Measurements from ENCODE around the gene SULT6B1. TPM values are rescaled to one million over a fixed set of nuclear protein-coding genes. Genes with fewer than 3 reads are reported as not detected.
"Not testable (repeated sequence)": the region's sequence is repeated elsewhere in the genome, so short reads cannot be mapped to it uniquely, and the experiment has no call there.

SULT6B1 gene
- total RNA-seq, 1 donor from 2014 or later = not detected

- H3K27ac Mint-ChIP-seq; intact Hi-C loops (cut with micrococcal nuclease); H3K4me3 Mint-ChIP-seq; DNase-seq; H3K27me3 Mint-ChIP-seq: not testable (repeated sequence)
- Mint-ChIP-seq H3K4me1 (peaks cover 20% of the 10 kb centered on the region), H3K36me3 (ENCODE audit: low read depth) (peaks cover 93% of the 10 kb centered on the region), H3K9me3 (peaks cover 46% of the 10 kb centered on the region)
Observed at GRCh38 chr2:37206760-37207159, 18.3 kb upstream of the SULT6B1 start.

- no peak for DNase-seq
- Mint-ChIP-seq H3K9me3 (peaks cover 46% of the 10 kb centered on the region), H3K4me1 (peaks cover 24% of the 10 kb centered on the region)
Observed at GRCh38 chr2:37205689-37206341, 17.3 kb upstream of the SULT6B1 start.

GRCh38 chr2:37205071-37205661 lies 16.7 kb upstream of the SULT6B1 start:
- DNase-seq; intact Hi-C loops (cut with micrococcal nuclease); H3K27ac Mint-ChIP-seq; H3K4me3 Mint-ChIP-seq; H3K27me3 Mint-ChIP-seq: not testable (repeated sequence)
- peaks cover 88% of the 10 kb centered on the region for H3K36me3 Mint-ChIP-seq (ENCODE audit: low read depth)
- H3K9me3 Mint-ChIP-seq = peaks cover 46% of the 10 kb centered on the region
- peaks cover 28% of the 10 kb centered on the region for H3K4me1 Mint-ChIP-seq

More at GRCh38 chr2:37205689-37206341, 17.3 kb upstream of the SULT6B1 start:
- Mint-ChIP-seq H3K27me3 (no peaks in the 10 kb centered on the region), H3K36me3 (ENCODE audit: low read depth) (peaks cover 91% of the 10 kb centered on the region), H3K4me3 (no peak overlapping the region), H3K27ac (no peak overlapping the region)
- intact Hi-C loops (cut with micrococcal nuclease) = no loop called here

DNA sequence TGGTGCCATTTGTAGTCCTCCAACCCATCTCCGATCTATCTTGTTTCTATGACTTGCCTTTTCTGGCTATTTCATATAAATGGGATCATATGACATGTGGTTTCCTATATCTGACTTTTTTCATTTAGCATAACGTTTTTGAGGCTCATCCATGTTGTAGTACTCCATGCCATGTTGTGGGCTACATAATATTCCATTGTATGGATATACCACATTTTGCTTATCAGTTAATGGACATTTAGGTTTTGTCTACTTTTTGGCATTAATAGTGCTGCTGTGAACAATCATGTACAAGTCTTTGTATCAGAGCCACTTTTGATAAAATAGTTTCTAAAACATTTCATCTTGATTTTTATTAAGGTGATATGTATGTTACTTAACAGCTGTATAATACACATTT lies 15.2 kb upstream of the SULT6B1 start:
- Mint-ChIP-seq H3K36me3 (ENCODE audit: low read depth) (peaks cover 80% of the 10 kb centered on the region), H3K4me1 (peaks cover 30% of the 10 kb centered on the region), H3K27me3 (no peaks in the 10 kb centered on the region), H3K9me3 (peaks cover 35% of the 10 kb centered on the region), H3K4me3 (no peak overlapping the region), H3K27ac (no peak overlapping the region)
- intact Hi-C loops (cut with micrococcal nuclease) = no loop called here
- no peak for DNase-seq

DNA sequence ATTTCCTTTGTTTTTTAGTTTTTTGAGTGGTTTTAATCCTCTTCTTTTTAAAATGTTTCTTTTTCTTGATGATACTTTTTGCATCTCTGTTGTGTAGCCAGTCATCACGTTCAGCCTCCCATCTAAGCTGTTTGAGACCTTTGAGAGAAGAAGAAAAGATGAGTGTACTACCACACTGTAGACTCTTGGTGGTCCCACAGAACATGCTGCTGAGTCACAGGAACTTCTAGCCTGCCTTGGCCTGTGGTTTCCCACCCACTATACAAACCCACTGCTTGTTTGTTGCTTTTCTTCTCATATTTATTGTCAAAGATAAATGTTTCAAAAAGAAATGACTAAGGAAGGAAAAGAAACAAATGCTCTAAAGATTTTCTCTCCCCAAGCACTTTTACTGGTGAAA lies 13.3 kb upstream of the SULT6B1 start:
- Mint-ChIP-seq H3K36me3 (ENCODE audit: low read depth) (peaks cover 63% of the 10 kb centered on the region), H3K27ac (peak overlapping the region; percentile 78)
- intact Hi-C loops (cut with micrococcal nuclease) = no loop called here

GRCh38 chr2:37201208-37201607 lies 12.7 kb upstream of the SULT6B1 start:
- intact Hi-C loops (cut with micrococcal nuclease) = no loop called here
- DNase-seq = no peak
- peaks cover 60% of the 10 kb centered on the region for H3K36me3 Mint-ChIP-seq (ENCODE audit: low read depth)
- H3K4me1 Mint-ChIP-seq = peaks cover 33% of the 10 kb centered on the region
- peaks cover 14% of the 10 kb centered on the region for H3K9me3 Mint-ChIP-seq
- H3K27me3 Mint-ChIP-seq = no peaks in the 10 kb centered on the region
- peak overlapping the region; percentile 53 for H3K27ac Mint-ChIP-seq
- no peak overlapping the region for H3K4me3 Mint-ChIP-seq

More for the DNA sequence above, 13.3 kb upstream of the SULT6B1 start:
- Mint-ChIP-seq H3K4me3 (peak overlapping the region; percentile 26), H3K4me1 (peaks cover 31% of the 10 kb centered on the region), H3K27me3 (no peaks in the 10 kb centered on the region), H3K9me3 (peaks cover 16% of the 10 kb centered on the region)
- no peak for DNase-seq

DNA sequence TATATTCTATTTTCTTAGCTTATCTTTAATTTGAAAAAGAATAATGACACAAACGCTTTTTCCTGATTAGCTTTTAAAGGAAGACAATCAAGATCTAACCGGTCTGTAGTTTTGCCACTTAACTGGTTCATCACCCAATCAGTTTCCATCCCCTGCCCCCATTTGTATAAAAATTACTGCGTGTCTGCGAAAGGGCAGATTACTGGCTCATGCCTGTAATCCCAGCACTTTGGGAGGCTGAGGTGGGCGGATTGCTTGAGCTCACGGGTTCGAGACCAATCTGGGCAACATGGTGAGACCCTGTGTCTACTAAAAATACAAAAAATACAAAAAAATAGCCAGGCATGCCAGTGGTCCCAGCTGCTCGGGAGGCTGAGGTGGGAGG lies 10.2 kb upstream of the SULT6B1 start:
- Mint-ChIP-seq H3K27ac (no peak overlapping the region), H3K36me3 (ENCODE audit: low read depth) (peaks cover 37% of the 10 kb centered on the region), H3K4me1 (peaks cover 27% of the 10 kb centered on the region), H3K27me3 (no peaks in the 10 kb centered on the region), H3K9me3 (peaks cover 3% of the 10 kb centered on the region), H3K4me3 (no peak overlapping the region)
- intact Hi-C loops (cut with micrococcal nuclease) = no loop called here
- no peak for DNase-seq

- intact Hi-C loops (cut with micrococcal nuclease) = loop anchor here (1.0 kb wide), 3 partner anchors 35 to 112 kb away; partner anchors contain the start of genes CEBPZ, GPATCH11, HEATR5B and NDUFAF7
Observed at GRCh38 chr2:37196320-37197195, 8.1 kb upstream of the SULT6B1 start, which contains the start of gene CEBPZOS. Gene CEBPZOS, plus strand, starts transcription at chr2:37196496. Its CDS starts 3,209 bp downstream, at chr2:37199705.

GRCh38 chr2:37195862-37196319 lies 7.4 kb upstream of the SULT6B1 start:
- H3K27me3 Mint-ChIP-seq, H3K9me3 Mint-ChIP-seq, DNase-seq: not testable (repeated sequence)
- Mint-ChIP-seq H3K36me3 (ENCODE audit: low read depth) (peaks cover 17% of the 10 kb centered on the region), H3K4me3 (peak overlapping the region; percentile 92), H3K4me1 (peaks cover 16% of the 10 kb centered on the region), H3K27ac (peak overlapping the region; percentile 98)
- intact Hi-C loops (cut with micrococcal nuclease) = loop anchor here (1.0 kb wide), 3 partner anchors 35 to 112 kb away; partner anchors contain the start of genes CEBPZ, GPATCH11, HEATR5B and NDUFAF7

More at GRCh38 chr2:37196320-37197195, 8.1 kb upstream of the SULT6B1 start, which contains the start of gene CEBPZOS:
- Mint-ChIP-seq H3K9me3 (no peaks in the 10 kb centered on the region), H3K4me3 (peak within 1 kb of the TSS; percentile 92), H3K27ac (peak within 1 kb of the TSS; percentile 98), H3K4me1 (peaks cover 19% of the 10 kb centered on the region), H3K27me3 (peaks cover 3% of the 10 kb centered on the region), H3K36me3 (ENCODE audit: low read depth) (peaks cover 22% of the 10 kb centered on the region)
- peak; percentile 96 for DNase-seq

DNA sequence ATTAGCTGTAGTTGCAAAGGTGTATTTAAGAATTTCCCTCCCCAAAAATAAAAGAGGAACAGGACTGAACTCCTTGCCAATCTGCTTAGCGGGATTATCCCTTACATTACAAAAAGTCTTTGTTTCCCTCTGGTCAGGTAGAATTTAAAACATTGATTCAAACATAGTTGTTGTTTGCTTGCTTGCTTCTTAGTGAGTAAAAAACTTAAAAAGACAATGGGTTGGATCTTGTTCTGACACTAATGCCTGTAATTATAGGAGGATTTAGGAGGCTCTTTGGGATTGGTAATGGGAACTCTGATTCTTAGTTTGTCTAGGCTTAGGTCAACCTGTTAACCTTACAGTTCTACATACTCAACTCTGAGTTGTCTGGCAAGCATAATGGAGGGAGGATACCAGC lies 4.1 kb upstream of the SULT6B1 start:
- peaks cover 7% of the 10 kb centered on the region for H3K36me3 Mint-ChIP-seq (ENCODE audit: low read depth)
- intact Hi-C loops (cut with micrococcal nuclease) = no loop called here
- no peak overlapping the region for H3K27ac Mint-ChIP-seq
- peaks cover 19% of the 10 kb centered on the region for H3K4me1 Mint-ChIP-seq
- no peak for DNase-seq
- no peak overlapping the region for H3K4me3 Mint-ChIP-seq
- peaks cover 7% of the 10 kb centered on the region for H3K27me3 Mint-ChIP-seq
- no peaks in the 10 kb centered on the region for H3K9me3 Mint-ChIP-seq

- Mint-ChIP-seq H3K4me3 (no peak overlapping the region), H3K36me3 (ENCODE audit: low read depth) (peaks cover 4% of the 10 kb centered on the region), H3K4me1 (peaks cover 13% of the 10 kb centered on the region), H3K27me3 (peaks cover 10% of the 10 kb centered on the region), H3K9me3 (no peaks in the 10 kb centered on the region), H3K27ac (no peak overlapping the region)
- no peak for DNase-seq
- intact Hi-C loops (cut with micrococcal nuclease) = no loop called here
Observed at GRCh38 chr2:37191747-37192146, 3.3 kb upstream of the SULT6B1 start.

- H3K4me1 Mint-ChIP-seq = peaks cover 11% of the 10 kb centered on the region
- no peak overlapping the region for H3K27ac Mint-ChIP-seq
- no peak for DNase-seq
- peaks cover 13% of the 10 kb centered on the region for H3K27me3 Mint-ChIP-seq
- intact Hi-C loops (cut with micrococcal nuclease) = no loop called here
- H3K36me3 Mint-ChIP-seq (ENCODE audit: low read depth) = peaks cover 2% of the 10 kb centered on the region
- H3K4me3 Mint-ChIP-seq = no peak overlapping the region
- no peaks in the 10 kb centered on the region for H3K9me3 Mint-ChIP-seq
Observed at GRCh38 chr2:37191253-37191652, 2.8 kb upstream of the SULT6B1 start.

DNA sequence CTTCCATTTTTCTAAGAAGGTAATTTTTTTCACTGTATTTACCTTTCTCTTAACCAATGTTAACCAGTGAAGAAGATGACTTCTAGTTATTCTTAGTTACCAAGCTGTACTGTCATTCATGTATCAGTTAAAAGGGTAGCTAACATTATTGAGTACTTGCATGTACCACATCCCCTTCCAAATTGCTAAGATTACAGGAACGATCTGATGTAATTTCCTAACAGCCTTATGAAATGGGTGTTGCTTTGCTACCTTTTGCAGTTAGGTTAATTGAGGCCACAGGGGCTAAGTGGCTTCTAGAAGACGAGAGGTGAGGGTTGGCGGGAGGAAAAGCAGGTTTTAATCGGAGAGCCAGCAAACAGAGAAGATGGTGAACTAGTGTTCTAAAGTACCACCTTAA lies 1.8 kb upstream of the SULT6B1 start:
- intact Hi-C loops (cut with micrococcal nuclease) = no loop called here
- H3K27ac Mint-ChIP-seq = no peak overlapping the region
- H3K36me3 Mint-ChIP-seq (ENCODE audit: low read depth) = no peaks in the 10 kb centered on the region
- no peak for DNase-seq
- H3K4me1 Mint-ChIP-seq = peaks cover 10% of the 10 kb centered on the region
- peaks cover 18% of the 10 kb centered on the region for H3K27me3 Mint-ChIP-seq
- no peaks in the 10 kb centered on the region for H3K9me3 Mint-ChIP-seq
- H3K4me3 Mint-ChIP-seq = no peak overlapping the region
